OCI-LY7 (cell line): Measurements from ENCODE around the gene CYP4A11.

Experiments used
- CTCF ChIP-seq: fragments of 200-600 bp; sonication (generic); conservative IDR thresholded peaks from 2 replicates; pipeline ENCODE4 v1.5.1; 2014; ENCODE audit warnings: mild to moderate bottlenecking, antibody characterized with exemption, low read length, moderate library complexity, mixed read lengths
- EZH2phosphoT487 ChIP-seq: fragments of 200-600 bp; sonication (generic); IDR thresholded peaks from 2 replicates; pipeline ENCODE4 v1.6.1; 2018; ENCODE audit warnings: low read depth, borderline replicate concordance, mild to moderate bottlenecking, mixed run types, antibody characterized with exemption, low read length, moderate library complexity, mixed read lengths

- TF ChIP-seq CTCF (no peak), EZH2phosphoT487 (no peak)
These were observed 13.9 kb downstream of the CYP4A11 start for GRCh38 chr1:46927249-46927835.
